K562 (cell line): ENCODE data around the gene BNIP2. TPM values are rescaled to one million over a fixed set of nuclear protein-coding genes. Genes with fewer than 3 reads are reported as not detected.

Experiments
- BCLAF1 ChIP-seq, 2 experiments: fragments of 450-650 bp in 1 of 2; IDR thresholded peaks; 2 replicates each; pipeline ENCODE4 v1.6.1; 2011 to 2017; ENCODE audit warnings: low read depth in 2 of 2, antibody characterized with exemption in 1 of 2, borderline replicate concordance in 1 of 2, low read length in 1 of 2, mild to moderate bottlenecking in 1 of 2, mixed read lengths in 1 of 2; ENCODE audit not compliant: control insufficient read depth in 1 of 2
- BHLHE40 ChIP-seq: IDR thresholded peaks from 2 replicates; pipeline ENCODE4 v1.6.1; 2011; ENCODE audit warnings: low read length, improper control_type of control experiment
- CHD1 ChIP-seq: fragments of 200-600 bp; sonication (generic); IDR thresholded peaks from one replicate; pipeline ENCODE4 v1.6.1; 2012; ENCODE audit warnings: mild to moderate bottlenecking, moderate library complexity, low read length, inconsistent platforms
- GTF2B ChIP-seq: IDR thresholded peaks from 2 replicates; pipeline ENCODE4 v1.6.1; 2011; ENCODE audit not compliant: insufficient read length; ENCODE audit errors: extremely low read depth
- HNRNPK ChIP-seq: fragments of 200-400 bp; formaldehyde crosslinking; IDR thresholded peaks from one replicate; pipeline ENCODE4 v1.6.1; 2018; ENCODE audit warnings: mild to moderate bottlenecking, low read depth, low read length; ENCODE audit not compliant: poor library complexity, severe bottlenecking
- MXD1 ChIP-seq: fragments of 250-450 bp; sonication (Bioruptor Pico); IDR thresholded peaks from 2 replicates; pipeline ENCODE4 v1.8.0; 2021; ENCODE audit warnings: borderline replicate concordance, mild to moderate bottlenecking, moderate library complexity; ENCODE audit not compliant: poor library complexity, severe bottlenecking
- NCOA1 ChIP-seq: fragments of 450-650 bp; IDR thresholded peaks from 2 replicates; pipeline ENCODE4 v1.6.1; 2016; ENCODE audit warnings: low read depth
- NONO ChIP-seq, 2 experiments: fragments of 200-400 bp in 1 of 2; fragments of 450-650 bp in 1 of 2; formaldehyde crosslinking in 1 of 2; IDR thresholded peaks; 2 replicates each; pipeline ENCODE4 v1.6.1; 2017; ENCODE audit warnings: low read depth in 2 of 2, mild to moderate bottlenecking in 2 of 2, moderate library complexity in 2 of 2, low read length in 1 of 2
- NR2C1 ChIP-seq, 2 experiments: fragments of 450-650 bp; IDR thresholded peaks; 2 replicates each; pipeline ENCODE4 v1.6.1; 2017; ENCODE audit warnings: mild to moderate bottlenecking in 2 of 2, antibody characterized with exemption in 1 of 2, inconsistent platforms in 1 of 2, missing compliant biosample characterization in 1 of 2, missing genetic modification characterization in 1 of 2
- POLR2AphosphoS5 ChIP-seq: IDR thresholded peaks from 2 replicates; pipeline ENCODE4 v1.6.1; 2011; ENCODE audit warnings: mild to moderate bottlenecking, low read depth, low read length, moderate library complexity; ENCODE audit not compliant: control insufficient read depth, insufficient read depth
- PTRF ChIP-seq: fragments of 450-650 bp; IDR thresholded peaks from 2 replicates; pipeline ENCODE4 v1.6.1; 2016; ENCODE audit warnings: mild to moderate bottlenecking, missing genetic modification characterization, missing compliant biosample characterization
- SMAD4 ChIP-seq: fragments of 250-450 bp; sonication (Bioruptor Pico); conservative IDR thresholded peaks from 2 replicates; pipeline ENCODE4 v1.8.0; 2021; ENCODE audit warnings: inconsistent platforms, mild to moderate bottlenecking, moderate library complexity
- STAT5B ChIP-seq: fragments of 250-450 bp; sonication (Bioruptor Pico); IDR thresholded peaks from 2 replicates; pipeline ENCODE4 v1.8.0; 2021; ENCODE audit warnings: mild to moderate bottlenecking, inconsistent platforms
- TCF3 ChIP-seq: sonication (generic); formaldehyde crosslinking; IDR thresholded peaks from 2 replicates; pipeline ENCODE4 v1.4.0; 2020; ENCODE audit warnings: mild to moderate bottlenecking, missing genetic modification reagents
- TSHZ1 ChIP-seq: fragments of 250-450 bp; sonication (Bioruptor Pico); IDR thresholded peaks from 2 replicates; pipeline ENCODE4 v1.4.0; 2020; ENCODE audit warnings: mild to moderate bottlenecking, moderate library complexity
- XRCC4 ChIP-seq: IDR thresholded peaks from one replicate; pipeline ENCODE4 v1.6.1; 2011; ENCODE audit not compliant: insufficient read depth, insufficient read length; ENCODE audit errors: extremely low read depth
- ZNF140 ChIP-seq: fragments of 250-450 bp; sonication (Bioruptor Pico); IDR thresholded peaks from 2 replicates; pipeline ENCODE4 v1.8.0; 2021; ENCODE audit warnings: moderate library complexity, mild to moderate bottlenecking, inconsistent platforms
- ZNF146 ChIP-seq: IDR thresholded peaks from one replicate; pipeline ENCODE4 v1.6.1; 2018; ENCODE audit warnings: missing compliant biosample characterization; ENCODE audit not compliant: unreplicated experiment
- ZNF174 ChIP-seq: fragments of 250-450 bp; sonication (Bioruptor Pico); IDR thresholded peaks from 2 replicates; pipeline ENCODE4 v1.4.0; 2020; ENCODE audit warnings: mild to moderate bottlenecking
- ZNF184 ChIP-seq: sonication (generic); formaldehyde crosslinking; IDR thresholded peaks from 2 replicates; pipeline ENCODE4 v1.5.0; 2020; ENCODE audit warnings: missing genetic modification reagents
- ZSCAN32 ChIP-seq: fragments of 450-650 bp; formaldehyde crosslinking; IDR thresholded peaks from 2 replicates; pipeline ENCODE4 v1.4.0; 2020; ENCODE audit warnings: mild to moderate bottlenecking, moderate library complexity
- polyA plus RNA-seq, 8 experiments: library from polyadenylated mRNA; depleted of rRNA in 4 of 8; stranded (reverse) in 5 of 8; unstranded in 3 of 8; fragments of >200 nt; fragmentation: Nextera tagmentation in 2 of 8; fragmentation: Illumina TruSeq in 1 of 8; extraction: Ambion mirVana in 2 of 8; extraction: Trizol in 1 of 8; gene quantifications; 2 replicates each; pipeline versions ENCODE4 v1.2.1 to v1.2.3, GENCODE V29; 2011 to 2014; ENCODE audit warnings: inconsistent platforms in 1 of 8, missing spikeins in 1 of 8
- total RNA-seq, 7 experiments: library from RNA; depleted of rRNA in 6 of 7; stranded (reverse); fragments of >200 nt in 6 of 7; fragmentation: Illumina TruSeq in 2 of 7; extraction: Trizol in 2 of 7; gene quantifications; 2 replicates each; pipeline versions ENCODE4 v1.2.1 to v1.2.3, GENCODE V29; 2011 to 2021; ENCODE audit warnings: low replicate concordance in 1 of 7

BNIP2 gene
- total and polyA plus RNA-seq, 9 of the 15 experiments (the other 6 are each of a cell fraction or from before 2014, with no cell fraction given) = 19.6 to 88.0 (median 52.5) TPM

GRCh38 chr15:59622289-59622688 lies 66.8 kb downstream of the BNIP2 start (continued):
- no peak for TF ChIP-seq POLR2AphosphoS5
- TF ChIP-seq ZNF174 = no peak
- TF ChIP-seq NCOA1 = no peak
- no peak for TF ChIP-seq BHLHE40
- no peak for TF ChIP-seq ZSCAN32
- no peak for TF ChIP-seq TCF3
- no peak for TF ChIP-seq ZNF146
- TF ChIP-seq BCLAF1 (IDR thresholded peaks at IDR 0.05; ENCODE audit: borderline replicate concordance in 1 of 2, control insufficient read depth in 1 of 2, low read depth in 2 of 2, low read length in 1 of 2) = no peak
- TF ChIP-seq XRCC4 = no peak
- TF ChIP-seq ZNF184 (CRISPR knock-in tag) = no peak
- TF ChIP-seq GTF2B = no peak
- TF ChIP-seq HNRNPK = no peak
- TF ChIP-seq TSHZ1 (CRISPR knock-in tag) = no peak
- no peak for TF ChIP-seq MXD1 (CRISPR knock-in tag)
- TF ChIP-seq NR2C1 (IDR thresholded peaks at IDR 0.05) = no peak
- TF ChIP-seq NR2C1 (tag; IDR thresholded peaks at IDR 0.05) = no peak
- TF ChIP-seq CHD1 = no peak
- no peak for TF ChIP-seq NONO (IDR thresholded peaks at IDR 0.05; ENCODE audit: low read depth in 2 of 2, low read length in 1 of 2)
- TF ChIP-seq PTRF (tag) = no peak
- no peak for TF ChIP-seq ZNF140 (CRISPR knock-in tag)
- TF ChIP-seq STAT5B (CRISPR knock-in tag) = no peak
- TF ChIP-seq SMAD4 = no peak
